HG03442 (cell line): ENCODE measurements around the gene SPATA25.
"Not testable (repeated sequence)": the region's sequence is repeated elsewhere in the genome, so short reads cannot be mapped to it uniquely, and the experiment has no call there.

Experiments
- ATAC-seq: cut with Tn5 transposase; IDR thresholded peaks from one replicate; pipeline ENCODE4 v1.9.1; 2021; ENCODE audit warnings: mild to moderate bottlenecking, moderate library complexity; ENCODE audit not compliant: unreplicated experiment

Gene SPATA25

GRCh38 chr20:45887346-45887715, at the start of gene SPATA25:
Gene SPATA25 (minus strand): TSS chr20:45887622. CDS start chr20:45887590, 32 bp downstream.
- ATAC-seq = no peak

DNA sequence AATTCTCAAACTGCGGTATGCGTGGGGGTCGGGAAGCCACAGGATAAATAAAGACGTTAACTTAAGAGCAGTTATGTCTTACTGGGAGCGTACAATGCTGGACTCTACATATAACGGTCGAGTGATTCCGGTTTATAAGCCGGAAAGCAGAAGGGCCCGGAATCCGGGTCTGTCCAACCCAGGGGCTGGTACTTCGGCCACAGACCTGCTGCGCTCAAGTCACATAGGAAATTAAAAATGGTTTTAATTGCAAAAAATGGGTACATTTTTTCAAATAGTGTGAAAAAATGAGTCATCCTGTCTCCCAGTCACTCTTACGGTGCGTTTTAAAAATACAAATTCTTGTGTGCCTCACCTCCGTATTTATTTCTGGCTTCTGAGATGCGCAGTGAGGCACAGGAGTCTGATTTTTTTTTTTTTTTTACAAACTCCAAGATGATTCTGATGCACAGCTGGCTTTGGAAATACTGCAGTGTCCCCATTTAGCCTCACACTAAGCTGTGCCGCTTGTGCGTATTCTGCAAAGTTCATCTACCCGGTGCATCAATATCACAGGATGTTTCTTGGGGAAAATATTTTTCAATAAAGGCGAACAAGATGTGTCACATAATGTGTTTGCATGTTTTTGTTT, 48.1 kb upstream of the SPATA25 start:
- ATAC-seq = no peak

DNA sequence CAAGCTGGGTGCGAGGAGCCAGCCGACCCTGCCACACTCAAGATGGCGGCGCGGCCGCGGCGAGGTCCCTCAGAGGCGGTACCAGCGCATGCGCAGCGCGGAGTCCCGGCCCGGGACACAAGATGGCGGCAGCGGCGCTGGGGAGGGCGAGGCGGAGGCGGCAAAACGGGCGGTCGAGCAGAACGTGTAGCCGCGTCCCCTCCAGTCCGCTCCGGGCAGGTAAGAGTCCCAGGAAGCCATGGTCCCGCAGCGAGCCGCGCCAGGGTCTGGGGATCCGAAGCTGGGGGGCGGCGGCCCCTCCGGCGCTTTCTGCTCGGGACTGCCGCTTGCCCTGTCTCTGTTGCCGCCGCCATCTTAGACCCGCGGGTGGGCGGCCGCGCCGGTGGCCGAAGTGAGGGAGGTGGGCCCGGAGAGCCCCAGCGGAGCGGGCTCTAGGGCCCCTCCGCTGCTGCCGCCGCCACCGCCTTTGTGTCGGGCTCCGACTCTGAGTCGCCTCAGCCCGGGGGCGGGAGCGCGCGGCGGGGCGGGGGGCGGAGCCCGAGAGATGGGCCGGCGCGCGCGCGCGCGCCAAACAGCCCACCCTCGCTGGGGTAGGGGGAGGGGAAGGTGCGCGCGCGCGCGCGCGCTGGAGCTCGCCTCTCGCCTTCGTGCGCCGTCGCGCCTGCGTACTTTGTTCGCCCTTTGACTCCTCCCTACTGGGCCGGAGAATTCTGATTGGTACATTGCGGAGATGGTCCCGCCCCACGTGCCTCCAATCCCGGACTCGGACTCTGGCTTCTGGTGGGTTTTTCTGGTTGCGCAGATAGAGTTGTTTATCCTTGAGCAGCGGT, 47.4 kb upstream of the SPATA25 start, which contains the start of gene PCIF1:
PCIF1 (plus strand) TSS at position 98 of the 830 bp plus-strand sequence. CDS start 4,317 bp downstream, outside the sequence.
- peak; percentile 76 for ATAC-seq

DNA sequence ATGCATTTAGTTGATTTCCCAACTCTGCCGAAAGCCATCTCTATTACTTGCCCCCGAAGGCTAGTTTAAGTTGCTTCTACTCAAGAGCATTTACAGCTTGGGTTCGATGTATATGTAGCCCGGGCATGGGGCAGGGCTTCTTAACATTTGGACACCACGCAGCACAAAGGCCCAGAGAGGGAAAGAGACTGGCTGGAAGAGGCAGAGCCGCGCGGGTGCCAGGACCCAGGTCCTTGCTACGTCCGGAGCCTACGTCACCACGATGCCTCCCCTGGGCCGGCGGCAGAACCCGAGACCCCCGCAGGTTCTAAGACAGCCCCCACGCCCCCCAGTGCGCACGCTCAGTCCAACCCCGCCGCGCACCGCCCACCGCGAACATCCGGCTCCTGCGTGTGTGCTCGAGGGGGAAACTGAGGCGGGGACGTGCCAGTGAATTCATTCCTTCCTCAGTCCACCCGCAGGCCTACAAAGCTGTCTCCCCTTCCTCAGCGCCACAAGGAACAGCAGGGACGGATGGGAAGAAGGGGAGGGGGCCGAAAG, 46.7 kb upstream of the SPATA25 start:
- ATAC-seq = peak; percentile 6

DNA sequence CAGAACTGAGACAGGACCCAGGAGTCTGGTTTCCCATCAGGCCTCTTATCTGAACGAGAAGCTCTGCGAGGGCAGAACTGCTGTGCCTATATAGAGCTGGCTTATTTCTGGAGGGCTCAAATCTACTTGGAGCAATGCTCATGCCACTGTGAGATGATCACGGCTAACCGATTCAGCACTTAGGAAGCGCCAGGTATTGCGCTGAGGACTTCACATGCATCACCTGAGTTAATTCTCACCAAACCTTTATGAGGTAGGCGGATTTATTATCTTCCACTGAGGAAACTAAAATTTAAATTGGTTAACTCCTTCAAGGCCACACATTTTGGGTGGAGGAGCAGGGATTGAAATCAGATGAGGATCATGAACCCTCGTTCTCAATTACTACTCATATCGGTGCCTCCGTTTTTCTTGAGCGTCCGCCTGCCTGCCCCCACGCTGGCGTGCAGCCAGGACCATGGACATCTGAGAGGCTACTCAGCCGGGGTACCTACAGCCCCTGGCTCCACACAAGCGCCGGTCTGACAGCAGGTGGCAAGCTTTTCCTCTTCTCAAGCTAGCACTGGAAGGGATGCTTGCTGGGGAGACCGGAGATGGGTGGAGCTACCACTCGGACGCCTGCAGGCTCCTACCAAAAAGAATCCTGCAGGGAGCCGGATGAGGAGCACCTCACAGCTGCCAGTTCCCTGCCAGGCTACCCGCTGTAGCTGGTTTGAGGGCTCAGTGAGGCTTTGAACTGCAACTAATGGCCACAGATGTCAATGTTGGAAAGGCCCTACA, 46.0 kb upstream of the SPATA25 start:
- ATAC-seq = no peak

DNA sequence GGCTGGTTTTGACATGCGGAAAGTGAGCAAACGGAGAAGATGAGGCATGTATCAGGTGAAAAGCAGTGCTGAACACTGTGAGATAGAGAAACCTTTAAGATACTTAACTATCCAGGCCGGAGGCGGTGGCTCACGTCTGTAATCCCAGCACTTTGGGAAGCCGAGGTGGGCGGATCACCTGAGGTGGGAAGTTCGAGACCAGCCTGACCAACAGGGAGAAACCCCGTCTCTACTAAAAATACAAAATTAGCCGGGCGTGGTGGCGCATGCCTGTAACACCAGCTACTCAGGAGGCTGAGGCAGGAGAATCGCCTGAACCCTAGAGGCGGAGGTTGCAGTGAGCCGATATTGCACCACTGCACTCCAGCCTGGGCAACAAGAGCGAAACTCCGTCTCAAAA, 44.3 kb upstream of the SPATA25 start:
- ATAC-seq = not testable (repeated sequence)

DNA sequence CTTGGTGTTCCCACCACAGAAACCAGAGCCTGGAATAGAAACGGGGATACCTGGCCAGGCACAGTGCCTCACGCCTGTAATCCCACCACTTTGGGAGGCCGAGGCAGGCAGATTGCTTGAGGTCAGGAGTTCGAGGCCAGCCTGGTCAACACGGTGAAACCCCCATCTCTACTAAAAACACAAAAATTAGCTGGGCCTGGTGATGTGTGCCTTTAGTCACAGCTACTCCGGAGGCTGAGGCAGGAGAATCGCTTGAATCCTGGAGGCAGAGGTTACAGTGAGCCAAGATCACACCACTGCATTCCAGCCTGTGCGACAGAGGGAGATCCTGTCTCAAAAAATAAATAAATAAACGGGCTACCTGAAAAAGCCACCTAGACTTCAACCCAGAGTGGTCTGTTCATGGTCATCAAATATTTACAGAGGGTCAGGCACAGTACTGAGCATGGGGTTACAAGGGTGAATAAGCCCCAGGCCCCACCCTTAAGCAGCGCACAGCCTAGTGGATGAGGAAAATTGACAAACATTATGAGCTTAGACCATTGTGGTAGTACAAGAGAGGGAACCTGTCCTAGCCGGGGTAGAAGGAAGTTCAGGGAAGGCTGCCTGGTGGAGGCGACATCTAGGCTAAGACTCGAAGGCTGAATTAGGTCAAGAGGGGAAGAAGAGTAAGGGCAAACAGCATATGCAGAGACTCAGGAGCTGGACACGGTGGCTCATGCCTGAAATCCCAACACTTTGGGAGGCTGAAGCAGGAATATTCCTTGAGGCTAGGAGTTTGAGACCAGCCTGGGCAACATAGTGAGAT, 39.9 kb upstream of the SPATA25 start:
- no peak for ATAC-seq

DNA sequence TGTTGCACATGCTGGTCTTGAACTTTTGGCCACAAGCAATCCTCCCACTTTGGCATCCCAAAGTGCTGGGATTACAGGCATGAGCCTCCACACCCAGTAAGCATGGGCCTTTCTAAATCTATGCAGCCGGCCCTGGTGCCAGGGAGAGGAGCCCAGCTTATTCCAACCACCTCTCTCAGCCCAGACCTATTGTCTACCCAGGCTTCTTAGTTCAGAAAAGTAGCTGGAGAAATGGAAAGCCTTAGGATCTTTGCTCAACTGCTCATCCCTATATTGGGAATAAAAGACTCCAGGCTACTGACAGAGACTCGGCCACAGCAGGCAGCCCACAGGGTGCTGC, 39.3 kb upstream of the SPATA25 start:
- no peak for ATAC-seq

DNA sequence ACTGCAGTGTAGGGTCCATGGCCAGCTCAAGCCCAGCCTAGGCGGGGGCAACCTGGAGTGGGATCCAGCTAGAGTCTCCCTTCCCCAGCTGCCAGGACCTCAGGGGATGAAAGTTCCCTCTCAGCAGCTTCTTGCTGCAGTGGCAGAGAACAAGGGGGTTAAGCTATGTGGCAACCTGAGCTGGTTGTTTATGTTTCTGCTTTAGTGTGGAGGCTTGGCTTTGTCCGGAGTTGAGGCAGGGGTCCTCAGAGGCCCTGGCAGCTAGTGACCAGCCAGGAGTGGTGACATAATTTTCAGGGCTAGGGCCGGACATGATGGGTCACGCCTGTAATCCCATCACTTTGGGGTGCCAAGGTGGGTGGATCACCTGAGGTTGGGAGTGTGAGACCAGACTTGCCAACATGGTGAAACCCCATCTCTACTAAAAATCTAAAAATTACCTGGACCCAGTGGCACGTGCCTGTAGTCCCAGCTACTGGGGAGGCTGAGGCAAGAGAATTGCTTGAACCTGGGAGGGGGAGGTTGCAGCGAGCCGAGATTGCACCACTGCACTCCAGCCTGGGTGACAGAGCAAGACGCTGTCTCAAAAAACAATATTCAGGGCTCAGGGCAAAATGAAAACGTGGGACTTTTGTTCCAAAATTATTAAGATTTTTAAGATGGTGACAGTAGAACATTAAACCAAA, 38.5 kb upstream of the SPATA25 start:
- ATAC-seq = no peak

GRCh38 chr20:45924391-45925261, 37.2 kb upstream of the SPATA25 start:
- ATAC-seq = no peak

GRCh38 chr20:45921337-45922189, 34.1 kb upstream of the SPATA25 start:
- no peak for ATAC-seq

GRCh38 chr20:45920462-45921336, 33.3 kb upstream of the SPATA25 start:
- no peak for ATAC-seq

- no peak for ATAC-seq
Observed at GRCh38 chr20:45919542-45920399, 32.3 kb upstream of the SPATA25 start.

GRCh38 chr20:45918779-45919537, 31.5 kb upstream of the SPATA25 start:
- ATAC-seq = no peak

- no peak for ATAC-seq
Observed at GRCh38 chr20:45918182-45918737, 30.8 kb upstream of the SPATA25 start.
